ENCODE measurements around the gene SOD2. TPM values are rescaled to one million over a fixed set of nuclear protein-coding genes. Genes with fewer than 3 reads are reported as not detected.

The SOD2 gene
- total and polyA plus RNA-seq, 11 donors: 263 to 1,000 (median 737) TPM

DNA sequence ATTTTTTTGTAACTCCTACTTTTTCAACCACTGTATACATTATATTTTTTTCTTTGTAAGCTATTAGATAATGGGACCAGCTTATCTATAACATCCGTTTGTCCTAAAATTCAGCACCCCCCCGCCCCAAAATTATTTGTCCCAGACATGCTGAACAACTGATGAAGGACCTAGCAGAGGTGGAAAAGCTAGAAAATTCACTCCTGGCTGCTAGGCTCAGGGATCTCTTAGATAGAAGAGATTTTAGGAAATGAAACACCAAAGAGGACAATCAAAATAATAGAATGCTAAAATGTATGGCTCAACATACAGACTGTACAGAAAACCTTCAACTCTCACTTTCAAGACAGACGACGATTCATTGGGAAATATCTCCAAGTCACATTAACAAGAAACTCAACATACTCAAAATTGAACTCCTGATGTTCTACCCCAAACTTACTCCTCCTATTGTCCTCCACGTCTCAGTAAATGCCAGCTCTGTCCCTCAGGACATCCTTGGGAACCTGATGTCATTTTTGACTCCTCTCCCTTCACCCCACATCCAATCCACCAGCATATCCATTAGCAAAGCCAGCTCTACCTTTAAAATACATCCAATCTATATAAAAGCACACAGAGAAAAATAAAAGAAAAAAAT, 4.7 kb downstream of the SOD2 start:
- peak overlapping the region in 1 of 12 donors; percentile 96 for H3K4me3 ChIP-seq
- no peaks in the 10 kb centered on the region for H3K9me3 ChIP-seq
- peaks cover 0 to 81% (median 61%) of the 10 kb centered on the region in 9 donors for H3K36me3 ChIP-seq
- TF ChIP-seq POLR2A (IDR thresholded peaks at IDR 0.05): no peak
- TF ChIP-seq, protein P1, sequence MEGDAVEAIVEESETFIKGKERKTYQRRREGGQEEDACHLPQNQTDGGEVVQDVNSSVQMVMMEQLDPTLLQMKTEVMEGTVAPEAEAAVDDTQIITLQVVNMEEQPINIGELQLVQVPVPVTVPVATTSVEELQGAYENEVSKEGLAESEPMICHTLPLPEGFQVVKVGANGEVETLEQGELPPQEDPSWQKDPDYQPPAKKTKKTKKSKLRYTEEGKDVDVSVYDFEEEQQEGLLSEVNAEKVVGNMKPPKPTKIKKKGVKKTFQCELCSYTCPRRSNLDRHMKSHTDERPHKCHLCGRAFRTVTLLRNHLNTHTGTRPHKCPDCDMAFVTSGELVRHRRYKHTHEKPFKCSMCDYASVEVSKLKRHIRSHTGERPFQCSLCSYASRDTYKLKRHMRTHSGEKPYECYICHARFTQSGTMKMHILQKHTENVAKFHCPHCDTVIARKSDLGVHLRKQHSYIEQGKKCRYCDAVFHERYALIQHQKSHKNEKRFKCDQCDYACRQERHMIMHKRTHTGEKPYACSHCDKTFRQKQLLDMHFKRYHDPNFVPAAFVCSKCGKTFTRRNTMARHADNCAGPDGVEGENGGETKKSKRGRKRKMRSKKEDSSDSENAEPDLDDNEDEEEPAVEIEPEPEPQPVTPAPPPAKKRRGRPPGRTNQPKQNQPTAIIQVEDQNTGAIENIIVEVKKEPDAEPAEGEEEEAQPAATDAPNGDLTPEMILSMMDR (IDR thresholded peaks at IDR 0.05): no peak
- H3K27me3 ChIP-seq: no peaks in the 10 kb centered on the region
- peak overlapping the region in 1 of 12 donors; percentile 36 for H3K27ac ChIP-seq
- no peak for DNase-seq
- peaks cover 0 to 68% (median 26%) of the 10 kb centered on the region in 12 donors for H3K4me1 ChIP-seq
- no peak for ATAC-seq
- intact Hi-C loops (cut with DNase I): no loop called here
- 54 to 64% (median 56%) methylated on average over 5 of the region's 5 CpGs for WGBS, 4 donors

GRCh38 chr6:159687341-159687740, 5.7 kb downstream of the SOD2 start:
- no peaks in the 10 kb centered on the region for H3K27me3 ChIP-seq
- 85 to 92% (median 89%) methylated on average over 9 of the region's 9 CpGs for WGBS, 4 donors
- H3K4me1 ChIP-seq: peaks cover 0 to 78% (median 29%) of the 10 kb centered on the region in 12 donors
- no peak overlapping the region for H3K4me3 ChIP-seq
- intact Hi-C loops (cut with DNase I): no loop called here
- DNase-seq (no peak), ATAC-seq (no peak)
- no peaks in the 10 kb centered on the region for H3K9me3 ChIP-seq
- TF ChIP-seq, protein P1 (IDR thresholded peaks at IDR 0.05): no peak
- TF ChIP-seq POLR2A (IDR thresholded peaks at IDR 0.05): no peak
- peaks cover 0 to 89% (median 72%) of the 10 kb centered on the region in 9 donors for H3K36me3 ChIP-seq
- no peak overlapping the region for H3K27ac ChIP-seq

DNA sequence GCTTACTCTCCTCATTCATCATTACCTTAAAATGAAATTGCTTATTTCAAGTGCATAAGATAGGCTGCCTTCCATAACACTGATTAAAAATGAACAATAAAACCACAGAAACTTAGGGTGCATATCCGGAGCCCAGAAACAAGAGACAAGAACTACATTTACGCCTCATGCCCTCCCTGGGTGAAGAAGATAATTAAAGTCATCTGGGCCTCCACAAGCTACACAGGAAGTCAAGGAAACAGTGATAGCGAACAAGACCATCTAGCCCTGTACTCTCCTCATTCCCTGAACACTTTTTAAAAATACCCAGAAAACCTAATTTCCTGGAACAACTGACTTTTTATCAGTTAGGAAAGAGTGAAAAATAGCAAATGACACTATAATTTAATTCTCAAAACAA, 6.3 kb downstream of the SOD2 start:
- peaks cover 0 to 76% (median 26%) of the 10 kb centered on the region in 12 donors for H3K4me1 ChIP-seq
- WGBS, 4 donors: 60 to 66% (median 63%) methylated on average over 3 of the region's 3 CpGs
- TF ChIP-seq POLR2A (IDR thresholded peaks at IDR 0.05): no peak
- TF ChIP-seq, protein P1 (IDR thresholded peaks at IDR 0.05): no peak
- H3K27me3 ChIP-seq: no peaks in the 10 kb centered on the region
- H3K4me3 ChIP-seq: no peak overlapping the region
- DNase-seq (no peak), ATAC-seq (no peak)
- peaks cover 0 to 90% (median 78%) of the 10 kb centered on the region in 9 donors for H3K36me3 ChIP-seq
- H3K27ac ChIP-seq: no peak overlapping the region
- no peaks in the 10 kb centered on the region for H3K9me3 ChIP-seq
- intact Hi-C loops (cut with DNase I): no loop called here

- peaks cover 0 to 77% (median 25%) of the 10 kb centered on the region in 12 donors for H3K4me1 ChIP-seq
- WGBS, 4 donors: 79 to 85% (median 83%) methylated on average over 5 of the region's 5 CpGs
Measured at GRCh38 chr6:159686040-159686439, 7.0 kb downstream of the SOD2 start.

More at GRCh38 chr6:159686040-159686439, 7.0 kb downstream of the SOD2 start:
- Histone ChIP-seq H3K27me3 (no peaks in the 10 kb centered on the region), H3K36me3 (peaks cover 0 to 96% (median 85%) of the 10 kb centered on the region in 9 donors), H3K4me3 (no peak overlapping the region), H3K27ac (no peak overlapping the region), H3K9me3 (no peaks in the 10 kb centered on the region)
- ATAC-seq (no peak), DNase-seq (no peak)
- TF ChIP-seq, protein P1 (IDR thresholded peaks at IDR 0.05): no peak
- TF ChIP-seq POLR2A (IDR thresholded peaks at IDR 0.05): no peak
- intact Hi-C loops (cut with DNase I): no loop called here

Data from heart left ventricle (tissue), 16 donors.